LNCaP clone FGC (cell line): ENCODE data around the gene IGF1R.

Source experiments
- DNase-seq: peaks from one replicate; pipeline ENCODE4 v3.0.0-alpha.2; 2011; ENCODE audit warnings: low read depth
- H3K4me3 ChIP-seq: 2 replicates; pipeline ENCODE4 v1.5.1; 2011; ENCODE audit warnings: mild to moderate bottlenecking, low read depth, low read length, control low read depth
- TF ChIP-seq, protein P1 (sequence below): IDR thresholded peaks from 2 replicates; pipeline ENCODE4 v1.5.1; 2012; ENCODE audit warnings: mild to moderate bottlenecking; ENCODE audit not compliant: control insufficient read depth, insufficient read depth; ENCODE audit errors: extremely low read depth

Gene IGF1R

GRCh38 chr15:99006146-99006545 lies 357.8 kb downstream of the IGF1R start:
- TF ChIP-seq, protein P1, sequence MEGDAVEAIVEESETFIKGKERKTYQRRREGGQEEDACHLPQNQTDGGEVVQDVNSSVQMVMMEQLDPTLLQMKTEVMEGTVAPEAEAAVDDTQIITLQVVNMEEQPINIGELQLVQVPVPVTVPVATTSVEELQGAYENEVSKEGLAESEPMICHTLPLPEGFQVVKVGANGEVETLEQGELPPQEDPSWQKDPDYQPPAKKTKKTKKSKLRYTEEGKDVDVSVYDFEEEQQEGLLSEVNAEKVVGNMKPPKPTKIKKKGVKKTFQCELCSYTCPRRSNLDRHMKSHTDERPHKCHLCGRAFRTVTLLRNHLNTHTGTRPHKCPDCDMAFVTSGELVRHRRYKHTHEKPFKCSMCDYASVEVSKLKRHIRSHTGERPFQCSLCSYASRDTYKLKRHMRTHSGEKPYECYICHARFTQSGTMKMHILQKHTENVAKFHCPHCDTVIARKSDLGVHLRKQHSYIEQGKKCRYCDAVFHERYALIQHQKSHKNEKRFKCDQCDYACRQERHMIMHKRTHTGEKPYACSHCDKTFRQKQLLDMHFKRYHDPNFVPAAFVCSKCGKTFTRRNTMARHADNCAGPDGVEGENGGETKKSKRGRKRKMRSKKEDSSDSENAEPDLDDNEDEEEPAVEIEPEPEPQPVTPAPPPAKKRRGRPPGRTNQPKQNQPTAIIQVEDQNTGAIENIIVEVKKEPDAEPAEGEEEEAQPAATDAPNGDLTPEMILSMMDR = no peak
- no peak for DNase-seq

GRCh38 chr15:99006904-99007495 lies 358.7 kb downstream of the IGF1R start:
- TF ChIP-seq, protein P1 = no peak
- no peak overlapping the region for H3K4me3 ChIP-seq
- no peak for DNase-seq

More at GRCh38 chr15:99006146-99006545, 357.8 kb downstream of the IGF1R start:
- no peak overlapping the region for H3K4me3 ChIP-seq

- no peak for DNase-seq
- TF ChIP-seq, protein P1 = no peak
- H3K4me3 ChIP-seq = no peak overlapping the region
Observed at GRCh38 chr15:99009741-99010330, 361.5 kb downstream of the IGF1R start.

- TF ChIP-seq, protein P1 = no peak
- DNase-seq = no peak
- H3K4me3 ChIP-seq = no peak overlapping the region
Observed at GRCh38 chr15:99010768-99011167, 362.4 kb downstream of the IGF1R start.
